ENCODE data around the gene LDLRAD4.

DNA sequence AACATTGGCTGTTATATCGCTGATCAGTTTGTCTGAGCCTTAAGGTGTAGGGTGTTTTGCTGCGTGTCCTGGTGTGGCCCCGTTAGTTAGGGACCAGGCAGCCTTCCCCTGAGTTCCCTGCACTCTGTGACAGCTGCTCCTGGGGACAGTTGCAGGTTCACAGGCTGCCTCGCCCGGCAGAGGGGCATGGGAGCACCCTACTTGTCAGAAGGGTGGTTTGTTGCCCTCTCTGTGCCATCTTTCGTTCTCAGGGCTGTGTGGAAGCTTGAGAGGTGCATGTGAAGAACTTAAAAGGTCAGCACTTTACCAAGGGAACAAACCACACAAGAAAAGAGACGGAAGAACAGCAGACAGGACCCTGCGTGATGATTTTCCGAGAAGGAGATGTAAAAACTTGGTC is 159.6 kb downstream of the LDLRAD4 start:
- TF ChIP-seq, protein P1, sequence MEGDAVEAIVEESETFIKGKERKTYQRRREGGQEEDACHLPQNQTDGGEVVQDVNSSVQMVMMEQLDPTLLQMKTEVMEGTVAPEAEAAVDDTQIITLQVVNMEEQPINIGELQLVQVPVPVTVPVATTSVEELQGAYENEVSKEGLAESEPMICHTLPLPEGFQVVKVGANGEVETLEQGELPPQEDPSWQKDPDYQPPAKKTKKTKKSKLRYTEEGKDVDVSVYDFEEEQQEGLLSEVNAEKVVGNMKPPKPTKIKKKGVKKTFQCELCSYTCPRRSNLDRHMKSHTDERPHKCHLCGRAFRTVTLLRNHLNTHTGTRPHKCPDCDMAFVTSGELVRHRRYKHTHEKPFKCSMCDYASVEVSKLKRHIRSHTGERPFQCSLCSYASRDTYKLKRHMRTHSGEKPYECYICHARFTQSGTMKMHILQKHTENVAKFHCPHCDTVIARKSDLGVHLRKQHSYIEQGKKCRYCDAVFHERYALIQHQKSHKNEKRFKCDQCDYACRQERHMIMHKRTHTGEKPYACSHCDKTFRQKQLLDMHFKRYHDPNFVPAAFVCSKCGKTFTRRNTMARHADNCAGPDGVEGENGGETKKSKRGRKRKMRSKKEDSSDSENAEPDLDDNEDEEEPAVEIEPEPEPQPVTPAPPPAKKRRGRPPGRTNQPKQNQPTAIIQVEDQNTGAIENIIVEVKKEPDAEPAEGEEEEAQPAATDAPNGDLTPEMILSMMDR (IDR thresholded peaks at IDR 0.05), result no peak
- TF ChIP-seq POLR2A (IDR thresholded peaks at IDR 0.05) (no peak), EP300 (IDR thresholded peaks at IDR 0.05) (no peak)

All from tibial nerve (tissue), 4 donors.